Liver (tissue), 9 donors: Measurements from ENCODE around the gene CNTD1. TPM values are rescaled to one million over a fixed set of nuclear protein-coding genes. Genes with fewer than 3 reads are reported as not detected.

Experiments
- DNase-seq: peaks from one replicate; pipeline ENCODE4 v3.0.0-alpha.2; 2017; ENCODE audit warnings: low spot score
- H3K27ac ChIP-seq, 2 donors: one replicate each; pipeline ENCODE4 v1.7.0; 2013; ENCODE audit warnings: inconsistent platforms in 2 of 2, low read length in 2 of 2, control low read depth in 1 of 2, low read depth in 1 of 2, mild to moderate bottlenecking in 1 of 2
- H3K27me3 ChIP-seq, 4 donors: one replicate each; pipeline versions ENCODE4 v1.6.1 to v1.7.0; 2013; ENCODE audit warnings: low read length in 3 of 4, inconsistent platforms in 1 of 4, mild to moderate bottlenecking in 1 of 4, moderate library complexity in 1 of 4; ENCODE audit not compliant: control insufficient read depth in 4 of 4, insufficient read depth in 4 of 4
- H3K36me3 ChIP-seq, 4 donors: one replicate each; pipeline versions ENCODE4 v1.6.1 to v1.7.0; 2013; ENCODE audit warnings: low read length in 3 of 4, mild to moderate bottlenecking in 3 of 4, low read depth in 1 of 4, moderate library complexity in 1 of 4; ENCODE audit not compliant: control insufficient read depth in 4 of 4, insufficient read depth in 3 of 4
- H3K4me1 ChIP-seq, 4 donors: one replicate each; pipeline versions ENCODE4 v1.6.1 to v1.7.0; 2013; ENCODE audit warnings: low read length in 3 of 4, mild to moderate bottlenecking in 3 of 4, moderate library complexity in 1 of 4; ENCODE audit not compliant: control insufficient read depth in 4 of 4, insufficient read depth in 4 of 4
- H3K4me3 ChIP-seq, 3 donors: one replicate each; pipeline versions ENCODE4 v1.6.1 to v1.7.0; 2013; ENCODE audit warnings: low read length in 3 of 3, control low read depth in 1 of 3, low read depth in 1 of 3, mild to moderate bottlenecking in 1 of 3
- H3K9ac ChIP-seq, 2 donors: one replicate each; pipeline ENCODE4 v1.7.0; 2013; ENCODE audit warnings: low read length in 2 of 2, mild to moderate bottlenecking in 2 of 2, moderate library complexity in 2 of 2, control low read depth in 1 of 2, low read depth in 1 of 2
- H3K9me3 ChIP-seq, 4 donors: one replicate each; pipeline versions ENCODE4 v1.6.1 to v1.7.0; 2013; ENCODE audit warnings: low read length in 3 of 4; ENCODE audit not compliant: control insufficient read depth in 4 of 4
- EGR1 ChIP-seq, 2 donors: IDR thresholded peaks; 2 replicates each; pipeline ENCODE4 v1.6.1; 2016 to 2018; ENCODE audit warnings: antibody characterized with exemption in 2 of 2, low read depth in 2 of 2
- FOXA1 ChIP-seq: IDR thresholded peaks from 2 replicates; pipeline ENCODE4 v1.6.1; 2016; ENCODE audit warnings: antibody characterized with exemption
- FOXA2 ChIP-seq: IDR thresholded peaks from 2 replicates; pipeline ENCODE4 v1.6.1; 2016; ENCODE audit warnings: antibody characterized with exemption
- GABPA ChIP-seq, 2 donors: IDR thresholded peaks in 1 of 2; conservative IDR thresholded peaks in 1 of 2; 2 replicates each; pipeline ENCODE4 v1.6.1; 2016; ENCODE audit warnings: antibody characterized with exemption in 2 of 2, mild to moderate bottlenecking in 1 of 2, moderate library complexity in 1 of 2
- HNF4A ChIP-seq, 2 donors: conservative IDR thresholded peaks; 2 replicates each; pipeline ENCODE4 v1.6.1; 2016; ENCODE audit warnings: antibody characterized with exemption in 2 of 2, mild to moderate bottlenecking in 2 of 2
- HNF4G ChIP-seq: IDR thresholded peaks from 2 replicates; pipeline ENCODE4 v1.6.1; 2016; ENCODE audit warnings: antibody characterized with exemption
- JUND ChIP-seq, 2 donors: IDR thresholded peaks; 2 replicates each; pipeline ENCODE4 v1.6.1; 2016; ENCODE audit warnings: antibody characterized with exemption in 2 of 2
- NR2F2 ChIP-seq: IDR thresholded peaks from 2 replicates; pipeline ENCODE4 v1.6.1; 2016; ENCODE audit warnings: antibody characterized with exemption
- RAD21 ChIP-seq, 2 donors: IDR thresholded peaks; 2 replicates each; pipeline ENCODE4 v1.6.1; 2016; ENCODE audit warnings: antibody characterized with exemption in 2 of 2, mild to moderate bottlenecking in 2 of 2
- RXRA ChIP-seq, 2 donors: IDR thresholded peaks; 2 replicates each; pipeline ENCODE4 v1.6.1; 2017 to 2018; ENCODE audit warnings: antibody characterized with exemption in 2 of 2, mild to moderate bottlenecking in 1 of 2
- SP1 ChIP-seq: IDR thresholded peaks from 2 replicates; pipeline ENCODE4 v1.6.1; 2018; ENCODE audit warnings: antibody characterized with exemption, mild to moderate bottlenecking
- TAF1 ChIP-seq: conservative IDR thresholded peaks from 2 replicates; pipeline ENCODE4 v1.6.1; 2016; ENCODE audit warnings: antibody characterized with exemption, mild to moderate bottlenecking
- YY1 ChIP-seq: IDR thresholded peaks from 2 replicates; pipeline ENCODE4 v1.6.1; 2016; ENCODE audit warnings: antibody characterized with exemption, mild to moderate bottlenecking
- WGBS: extraction: QIAGEN DNeasy Blood & Tissue Kit; methylation state at CpG from one replicate; pipeline ENCODE4 v1.1.7; 2013; 5-methylcytosine and 5-hydroxymethylcytosine counted together
- polyA plus RNA-seq, 2 donors: library from polyadenylated mRNA; stranded (reverse) in 1 of 2; unstranded in 1 of 2; fragments of 200-250 nt in 1 of 2; fragments of >200 nt in 1 of 2; fragmentation: Nextera tagmentation in 1 of 2; extraction: Ambion mirVana in 1 of 2; gene quantifications; one replicate each; pipeline versions ENCODE4 v1.2.1 to v1.2.3, GENCODE V29; 2013 to 2015
- total RNA-seq, 2 donors: library from RNA; depleted of rRNA; stranded (reverse); fragments of >200 nt; gene quantifications; one replicate each; pipeline ENCODE4 v1.2.3, GENCODE V29; 2014
- TF ChIP-seq, protein P1 (sequence below): fragments of 150-350 bp; IDR thresholded peaks from 2 replicates; pipeline ENCODE4 v1.5.1; 2017; ENCODE audit warnings: improper control_type of control experiment, low read depth, low read length; ENCODE audit not compliant: missing input control
- TF ChIP-seq, protein P2 (sequence below): IDR thresholded peaks from 2 replicates; pipeline ENCODE4 v1.6.1; 2016; ENCODE audit warnings: antibody characterized with exemption
- TF ChIP-seq, protein P3 (sequence below): IDR thresholded peaks from 2 replicates; pipeline ENCODE4 v1.6.1; 2016; ENCODE audit warnings: antibody characterized with exemption
- donor health status: healthy.
- donor health status: healthy.
- donor health status: healthy.
- donor health status: healthy.
- donor health status: healthy.

Gene CNTD1
- total and polyA plus RNA-seq, 4 donors, result 0.28 to 0.93 (median 0.89) TPM; not detected in 1

DNA sequence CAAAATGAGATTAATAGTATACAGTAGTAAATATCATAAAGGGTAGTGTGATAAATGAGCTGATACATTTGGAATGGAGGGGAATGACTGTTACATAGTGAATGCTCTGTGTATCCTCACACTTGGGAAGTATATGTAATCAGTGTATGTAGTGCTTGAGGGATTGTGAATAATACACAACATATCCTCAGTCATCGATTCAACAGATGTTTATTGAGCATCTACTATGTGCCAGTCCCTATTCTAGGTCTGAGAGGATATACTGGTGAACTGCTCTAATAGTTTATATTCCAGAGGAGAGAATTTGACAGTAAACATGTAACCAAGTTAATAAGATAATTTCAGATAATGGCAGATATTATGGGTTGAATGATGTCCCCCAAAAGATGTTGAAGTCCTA lies 28.8 kb downstream of the CNTD1 start:
- TF ChIP-seq TAF1 (no peak), FOXA2 (no peak), SP1 (no peak), FOXA1 (no peak), GABPA (IDR thresholded peaks at IDR 0.05 in 1 of 2, conservative IDR thresholded peaks at IDR 0.05 in 1 of 2) (no peak), HNF4G (no peak), RXRA (IDR thresholded peaks at IDR 0.05) (no peak), NR2F2 (no peak), YY1 (no peak), EGR1 (IDR thresholded peaks at IDR 0.05; ENCODE audit: low read depth in 2 of 2) (no peak), JUND (IDR thresholded peaks at IDR 0.05) (no peak), RAD21 (IDR thresholded peaks at IDR 0.05) (no peak)
- TF ChIP-seq, protein P1, sequence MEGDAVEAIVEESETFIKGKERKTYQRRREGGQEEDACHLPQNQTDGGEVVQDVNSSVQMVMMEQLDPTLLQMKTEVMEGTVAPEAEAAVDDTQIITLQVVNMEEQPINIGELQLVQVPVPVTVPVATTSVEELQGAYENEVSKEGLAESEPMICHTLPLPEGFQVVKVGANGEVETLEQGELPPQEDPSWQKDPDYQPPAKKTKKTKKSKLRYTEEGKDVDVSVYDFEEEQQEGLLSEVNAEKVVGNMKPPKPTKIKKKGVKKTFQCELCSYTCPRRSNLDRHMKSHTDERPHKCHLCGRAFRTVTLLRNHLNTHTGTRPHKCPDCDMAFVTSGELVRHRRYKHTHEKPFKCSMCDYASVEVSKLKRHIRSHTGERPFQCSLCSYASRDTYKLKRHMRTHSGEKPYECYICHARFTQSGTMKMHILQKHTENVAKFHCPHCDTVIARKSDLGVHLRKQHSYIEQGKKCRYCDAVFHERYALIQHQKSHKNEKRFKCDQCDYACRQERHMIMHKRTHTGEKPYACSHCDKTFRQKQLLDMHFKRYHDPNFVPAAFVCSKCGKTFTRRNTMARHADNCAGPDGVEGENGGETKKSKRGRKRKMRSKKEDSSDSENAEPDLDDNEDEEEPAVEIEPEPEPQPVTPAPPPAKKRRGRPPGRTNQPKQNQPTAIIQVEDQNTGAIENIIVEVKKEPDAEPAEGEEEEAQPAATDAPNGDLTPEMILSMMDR, result no peak
- TF ChIP-seq, protein P2, sequence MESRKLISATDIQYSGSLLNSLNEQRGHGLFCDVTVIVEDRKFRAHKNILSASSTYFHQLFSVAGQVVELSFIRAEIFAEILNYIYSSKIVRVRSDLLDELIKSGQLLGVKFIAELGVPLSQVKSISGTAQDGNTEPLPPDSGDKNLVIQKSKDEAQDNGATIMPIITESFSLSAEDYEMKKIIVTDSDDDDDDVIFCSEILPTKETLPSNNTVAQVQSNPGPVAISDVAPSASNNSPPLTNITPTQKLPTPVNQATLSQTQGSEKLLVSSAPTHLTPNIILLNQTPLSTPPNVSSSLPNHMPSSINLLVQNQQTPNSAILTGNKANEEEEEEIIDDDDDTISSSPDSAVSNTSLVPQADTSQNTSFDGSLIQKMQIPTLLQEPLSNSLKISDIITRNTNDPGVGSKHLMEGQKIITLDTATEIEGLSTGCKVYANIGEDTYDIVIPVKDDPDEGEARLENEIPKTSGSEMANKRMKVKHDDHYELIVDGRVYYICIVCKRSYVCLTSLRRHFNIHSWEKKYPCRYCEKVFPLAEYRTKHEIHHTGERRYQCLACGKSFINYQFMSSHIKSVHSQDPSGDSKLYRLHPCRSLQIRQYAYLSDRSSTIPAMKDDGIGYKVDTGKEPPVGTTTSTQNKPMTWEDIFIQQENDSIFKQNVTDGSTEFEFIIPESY, result no peak
- TF ChIP-seq, protein P3, sequence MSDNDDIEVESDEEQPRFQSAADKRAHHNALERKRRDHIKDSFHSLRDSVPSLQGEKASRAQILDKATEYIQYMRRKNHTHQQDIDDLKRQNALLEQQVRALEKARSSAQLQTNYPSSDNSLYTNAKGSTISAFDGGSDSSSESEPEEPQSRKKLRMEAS, result no peak

DNA sequence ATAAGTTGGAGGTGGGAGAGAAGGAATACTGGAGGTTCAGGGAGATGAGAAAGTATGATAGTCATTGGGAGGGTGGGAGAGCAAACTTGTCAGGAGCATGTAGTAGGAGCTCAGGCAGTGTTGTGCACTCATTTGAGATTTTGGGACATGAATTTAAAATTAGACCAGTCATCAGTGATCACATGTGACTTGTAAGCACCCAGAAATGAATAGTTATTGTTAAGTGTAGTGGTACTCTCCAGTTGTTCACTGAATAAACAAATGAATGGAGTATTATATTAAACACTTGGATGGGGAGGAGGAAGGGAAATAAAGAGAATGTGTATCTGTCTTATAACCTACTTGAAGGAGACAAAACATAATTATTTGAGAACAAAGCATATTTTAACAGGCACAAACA lies 32.3 kb downstream of the CNTD1 start:
- no peak overlapping the region for H3K27ac ChIP-seq
- H3K4me1 ChIP-seq, result peaks cover 2 to 32% (median 24%) of the 10 kb centered on the region in 4 donors
- no peak for DNase-seq
- H3K9me3 ChIP-seq, result no peaks in the 10 kb centered on the region
- no peak overlapping the region for H3K9ac ChIP-seq
- no peak for TF ChIP-seq RAD21 (IDR thresholded peaks at IDR 0.05)
- TF ChIP-seq GABPA (IDR thresholded peaks at IDR 0.05 in 1 of 2, conservative IDR thresholded peaks at IDR 0.05 in 1 of 2), result no peak
- no peak for TF ChIP-seq HNF4G
- TF ChIP-seq HNF4A (conservative IDR thresholded peaks at IDR 0.05), result no peak
- peaks cover 0 to 2% (median 0%) of the 10 kb centered on the region in 4 donors for H3K36me3 ChIP-seq
- no peak overlapping the region for H3K4me3 ChIP-seq
- H3K27me3 ChIP-seq, result no peaks in the 10 kb centered on the region

More for the DNA sequence above, 28.8 kb downstream of the CNTD1 start:
- Histone ChIP-seq H3K4me3 (no peak overlapping the region), H3K9ac (no peak overlapping the region), H3K27ac (no peak overlapping the region), H3K27me3 (no peaks in the 10 kb centered on the region), H3K9me3 (no peaks in the 10 kb centered on the region), H3K4me1 (peaks cover 1 to 22% (median 9%) of the 10 kb centered on the region in 4 donors), H3K36me3 (no peaks in the 10 kb centered on the region)
- 92% methylated on average over 1 of the region's 1 CpG for WGBS
- DNase-seq, result no peak
